B cell (primary cell): Measurements from ENCODE around the gene SLC25A51. TPM values are rescaled to one million over a fixed set of nuclear protein-coding genes. Genes with fewer than 3 reads are reported as not detected.

Source experiments
- ATAC-seq: fragments of 200-7000 bp; cut with Tn5 transposase; one replicate; pipeline ENCODE4 v1.10.0; 2021; ENCODE audit warnings: low read depth, mild to moderate bottlenecking, moderate number of reproducible peaks, moderate library complexity
- CTCF ChIA-PET: fragments of 350-600 bp; sonication (Branson Sonifier 250); formaldehyde crosslinking; loops from one replicate; lab custom pipeline; 2021; ENCODE audit warnings: antibody characterized with exemption, inconsistent platforms; lab: Charles Lee
- POLR2A ChIA-PET: fragments of 350-600 bp; sonication (Branson Sonifier 250); formaldehyde crosslinking; loops from one replicate; lab custom pipeline; 2021; ENCODE audit warnings: antibody characterized with exemption; lab: Charles Lee
- DNase-seq: peaks from one replicate; pipeline ENCODE4 v3.0.0; 2013
- H2AFZ ChIP-seq: 2 replicates; pipeline ENCODE4 v1.6.1; 2012; ENCODE audit warnings: mild to moderate bottlenecking, low read depth, low read length; ENCODE audit not compliant: insufficient read depth, poor library complexity, severe bottlenecking
- H3K27ac ChIP-seq, 2 donors: 1 replicate in 1 of 2; 2 replicates in 1 of 2; pipeline ENCODE4 v1.5.1; 2012 to 2013; ENCODE audit warnings: low read length in 2 of 2, mild to moderate bottlenecking in 2 of 2, moderate library complexity in 1 of 2
- H3K27me3 ChIP-seq, 4 experiments: fragments of 200-600 bp in 1 of 4; sonication (generic) in 1 of 4; replicated peaks in 1 of 4; 1 replicate in 2 of 4; 2 replicates in 2 of 4; pipeline versions ENCODE4 v1.6.1 to v1.7.0; 2013 to 2016; ENCODE audit warnings: low read length in 3 of 4, mild to moderate bottlenecking in 2 of 4, mixed read lengths in 1 of 4, moderate library complexity in 1 of 4; ENCODE audit not compliant: insufficient read depth in 4 of 4, control insufficient read depth in 3 of 4; ENCODE audit errors: control extremely low read depth in 1 of 4
- H3K36me3 ChIP-seq, 2 experiments: replicated peaks in 1 of 2; 1 replicate in 1 of 2; 2 replicates in 1 of 2; pipeline versions ENCODE4 v1.6.1 to v1.7.1; 2013; ENCODE audit warnings: low read length in 1 of 2; ENCODE audit not compliant: insufficient read depth in 2 of 2, control insufficient read depth in 1 of 2; ENCODE audit errors: control extremely low read depth in 1 of 2, extremely low read depth in 1 of 2
- H3K4me1 ChIP-seq, 2 donors: fragments of 200-600 bp in 1 of 2; sonication (generic) in 1 of 2; 1 replicate in 1 of 2; 2 replicates in 1 of 2; pipeline versions ENCODE4 v1.5.1 to v1.6.1; 2013 to 2017; ENCODE audit warnings: low read length in 2 of 2; ENCODE audit not compliant: control insufficient read depth in 2 of 2, insufficient read depth in 2 of 2
- H3K4me2 ChIP-seq: replicated peaks from 2 replicates; pipeline ENCODE3; 2012; ENCODE audit warnings: mild to moderate bottlenecking, low read depth, low read length; ENCODE audit not compliant: poor library complexity, severe bottlenecking
- H3K4me3 ChIP-seq, 5 experiments: fragments of 200-600 bp in 1 of 5; sonication (generic) in 1 of 5; 1 replicate in 3 of 5; 2 replicates in 2 of 5; pipeline versions ENCODE4 v1.5.1 to v1.7.0; 2011 to 2016; ENCODE audit warnings: low read length in 4 of 5, mild to moderate bottlenecking in 4 of 5, low read depth in 2 of 5, control low read depth in 1 of 5, moderate library complexity in 1 of 5; ENCODE audit not compliant: insufficient read depth in 1 of 5; ENCODE audit errors: control extremely low read depth in 1 of 5, extremely low read depth in 1 of 5
- H3K79me2 ChIP-seq: fragments of 200-600 bp; sonication (generic); one replicate; pipeline ENCODE4 v1.6.0; 2016; ENCODE audit warnings: low read length; ENCODE audit not compliant: control insufficient read depth, insufficient read depth
- H3K9ac ChIP-seq: fragments of 200-600 bp; sonication (generic); 2 replicates; pipeline ENCODE4 v1.6.1; 2017; ENCODE audit warnings: mild to moderate bottlenecking, low read length, moderate library complexity
- H3K9me3 ChIP-seq, 3 donors: one replicate each; pipeline versions ENCODE4 v1.6.1 to v1.7.1; 2013; ENCODE audit warnings: low read length in 2 of 3; ENCODE audit not compliant: control insufficient read depth in 2 of 3, insufficient read depth in 1 of 3; ENCODE audit errors: control extremely low read depth in 1 of 3
- H4K20me1 ChIP-seq: 2 replicates; pipeline ENCODE4 v1.6.0; 2012; ENCODE audit warnings: mild to moderate bottlenecking, low read length; ENCODE audit not compliant: insufficient read depth, control insufficient read depth, poor library complexity, severe bottlenecking
- H3K27ac Mint-ChIP-seq: one replicate; pipeline ENCODE4 v1.8.0; 2021; ENCODE audit warnings: mixed read lengths
- H3K27me3 Mint-ChIP-seq: one replicate; pipeline ENCODE4 v1.8.0; 2021; ENCODE audit warnings: mixed read lengths
- H3K4me1 Mint-ChIP-seq: one replicate; pipeline ENCODE4 v1.8.0; 2021; ENCODE audit warnings: mixed read lengths
- H3K4me3 Mint-ChIP-seq: one replicate; pipeline ENCODE4 v1.8.0; 2021; ENCODE audit warnings: mixed read lengths
- H3K9me3 Mint-ChIP-seq: one replicate; pipeline ENCODE4 v1.8.0; 2022; ENCODE audit warnings: mixed read lengths; ENCODE audit not compliant: insufficient read depth
- CTCF ChIP-seq: fragments of 200-600 bp; IDR thresholded peaks from one replicate; pipeline ENCODE4 v1.8.0; 2022; ENCODE audit warnings: antibody characterized with exemption, mild to moderate bottlenecking
- EZH2 ChIP-seq: IDR thresholded peaks from 2 replicates; pipeline ENCODE4 v1.6.1; 2012; ENCODE audit warnings: borderline replicate concordance, low read depth, mild to moderate bottlenecking, moderate library complexity, low read length; ENCODE audit not compliant: insufficient read depth, poor library complexity, severe bottlenecking
- WGBS: methylation state at CpG from one replicate; pipeline ENCODE4 v1.1.5; 2013; ENCODE audit warnings: missing lambda C conversion rate; ENCODE audit not compliant: insufficient coverage; 5-methylcytosine and 5-hydroxymethylcytosine counted together
- intact Hi-C: fragments of 100-400 bp; cut with micrococcal nuclease; formaldehyde crosslinking; loops from one replicate; pipeline ENCODE4 v1.10.0; 2022
- polyA plus RNA-seq: library from polyadenylated mRNA; depleted of rRNA; stranded (reverse); fragments of >200 nt; gene quantifications from 2 replicates; pipeline ENCODE4 v1.2.3, GENCODE V29; 2012
- total RNA-seq, 2 donors: library from RNA; stranded (reverse); fragments of 120-200 nt in 1 of 2; gene quantifications; 1 replicate in 1 of 2; 2 replicates in 1 of 2; pipeline versions ENCODE4 v1.2.3 to v1.2.4, GENCODE V29; 2013 to 2022

The SLC25A51 gene
- total and polyA plus RNA-seq, 2 donors (not counting 1 experiment from before 2014, with no cell fraction given) = 12.9 to 27.8 TPM

DNA sequence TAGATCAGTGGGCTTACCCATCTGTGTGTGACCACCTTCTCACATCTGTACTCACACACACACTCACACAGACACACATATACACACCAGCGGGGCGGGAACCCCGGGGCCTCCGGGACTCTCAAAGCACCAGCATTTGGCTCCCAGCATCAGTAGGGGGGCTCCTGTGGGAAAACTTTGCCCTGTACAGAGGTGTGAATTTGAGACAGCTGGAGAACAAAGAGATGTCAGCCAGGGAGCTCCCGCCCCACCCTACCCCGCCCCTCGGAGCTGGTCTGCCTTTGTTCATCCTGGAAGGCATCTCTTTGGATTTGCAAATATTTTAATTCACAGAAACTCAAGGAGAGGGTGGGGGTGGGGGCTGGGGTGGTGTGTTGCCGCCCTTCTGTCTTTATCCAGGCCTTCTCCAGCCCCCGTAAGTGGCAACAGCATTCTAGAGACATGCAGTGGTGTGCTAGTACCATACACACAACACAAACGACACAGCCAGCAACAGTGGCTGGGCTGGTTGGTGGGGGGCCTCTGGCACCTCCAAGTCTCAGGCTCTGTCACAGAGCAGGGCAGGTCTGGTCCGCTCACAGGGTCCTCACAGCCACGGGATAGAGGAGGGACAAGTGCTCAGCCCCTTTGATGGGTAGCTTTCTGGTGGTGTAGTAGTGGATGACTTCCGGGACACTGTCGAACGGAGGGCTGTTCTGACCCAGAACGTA is 15.5 kb upstream of the SLC25A51 start:
- CTCF ChIA-PET = no interaction called here
- 96% methylated on average over 7 of the region's 16 CpGs for WGBS
- H3K4me3 Mint-ChIP-seq = no peak overlapping the region
- Histone ChIP-seq H3K4me1 (no peaks in the 10 kb centered on the region), H3K36me3 (no peaks in the 10 kb centered on the region), H4K20me1 (no peaks in the 10 kb centered on the region), H3K4me3 (no peak overlapping the region), H2AFZ (no peak overlapping the region), H3K9ac (no peak overlapping the region), H3K4me2 (no peak overlapping the region), H3K27me3 (no peaks in the 10 kb centered on the region), H3K79me2 (no peaks in the 10 kb centered on the region), H3K9me3 (no peaks in the 10 kb centered on the region), H3K27ac (no peak overlapping the region)
- DNase-seq (no peak), ATAC-seq (no peak)
- H3K27me3 Mint-ChIP-seq = no peaks in the 10 kb centered on the region
- POLR2A ChIA-PET = no interaction called here
- intact Hi-C loops = no loop called here
- H3K4me1 Mint-ChIP-seq = no peaks in the 10 kb centered on the region
- no peaks in the 10 kb centered on the region for H3K9me3 Mint-ChIP-seq
- no peak for TF ChIP-seq CTCF
- no peak for TF ChIP-seq EZH2
- no peak overlapping the region for H3K27ac Mint-ChIP-seq

DNA sequence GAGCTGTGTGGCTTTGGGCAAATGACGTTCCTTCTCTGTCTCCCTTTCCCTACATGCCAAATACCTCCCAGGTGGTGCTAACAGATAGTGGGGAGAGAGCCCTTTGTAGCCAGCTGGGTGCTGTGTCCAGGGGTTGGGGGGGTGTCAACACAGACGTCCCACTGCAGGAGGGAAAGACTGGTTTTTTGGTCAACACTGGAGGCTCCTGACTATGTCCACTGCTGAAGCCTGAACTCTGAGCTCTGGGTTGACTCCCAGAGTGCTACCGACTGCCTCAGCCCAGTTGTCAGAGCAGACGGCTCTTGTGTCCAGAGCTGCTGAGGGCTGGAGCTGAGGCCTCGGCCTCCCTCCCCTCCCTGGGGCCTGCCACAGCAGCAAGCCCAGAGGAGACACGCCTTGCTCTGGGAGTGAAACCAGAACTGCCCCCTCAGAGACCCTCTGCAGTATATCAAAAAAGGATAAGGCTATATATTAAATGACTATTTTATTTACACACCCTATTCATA is 14.8 kb upstream of the SLC25A51 start:
- no peaks in the 10 kb centered on the region for H4K20me1 ChIP-seq
- H2AFZ ChIP-seq = no peak overlapping the region
- H3K36me3 ChIP-seq = no peaks in the 10 kb centered on the region
- Mint-ChIP-seq H3K27ac (no peak overlapping the region), H3K4me1 (no peaks in the 10 kb centered on the region), H3K4me3 (no peak overlapping the region), H3K27me3 (no peaks in the 10 kb centered on the region), H3K9me3 (no peaks in the 10 kb centered on the region)
- H3K27ac ChIP-seq = no peak overlapping the region
- 98% methylated on average over 4 of the region's 6 CpGs for WGBS
- ChIA-PET POLR2A (no interaction called here), CTCF (no interaction called here)
- H3K4me1 ChIP-seq = no peaks in the 10 kb centered on the region
- no peak overlapping the region for H3K9ac ChIP-seq
- H3K4me2 ChIP-seq = no peak overlapping the region
- no peaks in the 10 kb centered on the region for H3K27me3 ChIP-seq
- no peak for ATAC-seq
- DNase-seq = no peak
- H3K4me3 ChIP-seq = no peak overlapping the region
- no peaks in the 10 kb centered on the region for H3K79me2 ChIP-seq
- intact Hi-C loops = no loop called here
- TF ChIP-seq EZH2 (no peak), CTCF (no peak)
- no peaks in the 10 kb centered on the region for H3K9me3 ChIP-seq
